IMR-90 (cell line): ENCODE data around the gene AOPEP. TPM values are rescaled to one million over a fixed set of nuclear protein-coding genes. Genes with fewer than 3 reads are reported as not detected.

Experiments used
- ATAC-seq: fragments of 200-7000 bp; cut with Tn5 transposase; 2 replicates; pipeline ENCODE4 v1.9.1; 2020; ENCODE audit warnings: low read depth, mild to moderate bottlenecking, moderate library complexity
- BruUV-seq: library from RNA; stranded (reverse); fragments of 400-500 nt; replicated peaks from 2 replicates; lab custom pipeline; 2021; lab: Mats Ljungman, UMichigan
- CTCF ChIA-PET: fragments of 300-600 bp; formaldehyde crosslinking; extraction: SDS; loops from one replicate; lab custom pipeline; 2021; ENCODE audit warnings: antibody characterized with exemption; lab: Yijun Ruan, JAX
- POLR2A ChIA-PET: fragments of 300-600 bp; sonication (Branson Sonifier 250); formaldehyde crosslinking; loops from one replicate; lab custom pipeline; 2022; ENCODE audit warnings: antibody characterized with exemption; ENCODE audit not compliant: unreplicated experiment; lab: Charles Lee
- DNase-seq: peaks from one replicate; pipeline ENCODE4 v3.0.0; 2013
- H2AFZ ChIP-seq: replicated peaks from 2 replicates; pipeline ENCODE3; 2013; ENCODE audit warnings: low read length, mild to moderate bottlenecking; ENCODE audit not compliant: poor library complexity
- H2AK5ac ChIP-seq: 2 replicates; pipeline ENCODE4 v1.6.1; 2013; ENCODE audit warnings: low read depth, low read length, inconsistent platforms
- H2AK9ac ChIP-seq: replicated peaks from 2 replicates; pipeline ENCODE3; 2013; ENCODE audit warnings: mild to moderate bottlenecking, low read depth, low read length, moderate library complexity; ENCODE audit not compliant: poor library complexity
- H2BK120ac ChIP-seq: 2 replicates; pipeline ENCODE4 v1.6.1; 2013; ENCODE audit warnings: low read depth, low read length, inconsistent platforms
- H2BK15ac ChIP-seq: 3 replicates; pipeline ENCODE4 v1.6.1; 2013; ENCODE audit warnings: low read depth, low read length, inconsistent platforms
- H2BK20ac ChIP-seq: 2 replicates; pipeline ENCODE4 v1.6.1; 2013; ENCODE audit warnings: low read depth, mild to moderate bottlenecking, inconsistent platforms, low read length, moderate library complexity
- H2BK5ac ChIP-seq: 2 replicates; pipeline ENCODE4 v1.6.1; 2013; ENCODE audit warnings: mild to moderate bottlenecking, low read depth, low read length, inconsistent platforms; ENCODE audit not compliant: poor library complexity, severe bottlenecking
- H3K14ac ChIP-seq: replicated peaks from 2 replicates; pipeline ENCODE4 v1.6.1; 2013; ENCODE audit warnings: low read depth, low read length, inconsistent platforms
- H3K18ac ChIP-seq: 2 replicates; pipeline ENCODE4 v1.6.1; 2013; ENCODE audit warnings: low read depth, low read length, control low read depth
- H3K23ac ChIP-seq: 2 replicates; pipeline ENCODE4 v1.6.1; 2013; ENCODE audit warnings: low read depth, low read length, inconsistent platforms
- H3K27ac ChIP-seq: 2 replicates; pipeline ENCODE4 v1.5.1; 2013; ENCODE audit warnings: mild to moderate bottlenecking, control low read depth, low read length; ENCODE audit not compliant: insufficient read depth
- H3K27me3 ChIP-seq: 2 replicates; pipeline ENCODE4 v1.6.1; 2013; ENCODE audit warnings: low read length; ENCODE audit not compliant: control insufficient read depth, insufficient read depth
- H3K36me3 ChIP-seq: 2 replicates; pipeline ENCODE4 v1.6.1; 2013; ENCODE audit warnings: low read length, mixed read lengths; ENCODE audit not compliant: control insufficient read depth, insufficient read depth
- H3K4ac ChIP-seq: 2 replicates; pipeline ENCODE4 v1.6.1; 2013; ENCODE audit warnings: low read depth, low read length, inconsistent platforms
- H3K4me1 ChIP-seq: 2 replicates; pipeline ENCODE4 v1.6.1; 2013; ENCODE audit warnings: low read length, mixed read lengths; ENCODE audit not compliant: control insufficient read depth, insufficient read depth
- H3K4me2 ChIP-seq: 2 replicates; pipeline ENCODE4 v1.6.1; 2013; ENCODE audit warnings: low read depth, mild to moderate bottlenecking, control low read depth, low read length, moderate library complexity
- H3K4me3 ChIP-seq: 2 replicates; pipeline ENCODE4 v1.5.1; 2013; ENCODE audit warnings: low read depth, mild to moderate bottlenecking, control low read depth, low read length, moderate library complexity; ENCODE audit not compliant: insufficient read depth
- H3K56ac ChIP-seq: 2 replicates; pipeline ENCODE4 v1.6.1; 2013; ENCODE audit warnings: low read length, inconsistent platforms; ENCODE audit not compliant: insufficient read depth; ENCODE audit errors: extremely low read depth
- H3K79me1 ChIP-seq, 2 experiments: 2 replicates each; pipeline ENCODE4 v1.6.1; 2013; ENCODE audit warnings: low read length in 2 of 2, inconsistent platforms in 1 of 2, low read depth in 1 of 2
- H3K9ac ChIP-seq: 2 replicates; pipeline ENCODE4 v1.6.1; 2013; ENCODE audit warnings: low read depth, low read length, control low read depth
- H3K9me1 ChIP-seq: 2 replicates; pipeline ENCODE4 v1.6.1; 2013; ENCODE audit warnings: low read length, inconsistent platforms; ENCODE audit not compliant: insufficient read depth
- H3K9me3 ChIP-seq: 2 replicates; pipeline ENCODE4 v1.6.1; 2013; ENCODE audit warnings: low read length; ENCODE audit not compliant: control insufficient read depth, insufficient read depth
- H4K20me1 ChIP-seq: 2 replicates; pipeline ENCODE4 v1.6.1; 2013; ENCODE audit warnings: low read length, inconsistent platforms; ENCODE audit not compliant: insufficient read depth
- H4K5ac ChIP-seq: 2 replicates; pipeline ENCODE4 v1.6.1; 2013; ENCODE audit warnings: mild to moderate bottlenecking, low read depth, low read length, control low read depth
- H4K8ac ChIP-seq, 2 experiments: 2 replicates each; pipeline ENCODE4 v1.6.1; 2013; ENCODE audit warnings: low read depth in 2 of 2, low read length in 2 of 2, control low read depth in 1 of 2, inconsistent platforms in 1 of 2
- H4K91ac ChIP-seq: 2 replicates; pipeline ENCODE4 v1.6.1; 2013; ENCODE audit warnings: low read depth, low read length, inconsistent platforms; ENCODE audit not compliant: insufficient read depth
- BHLHE40 ChIP-seq: fragments of 150-350 bp; IDR thresholded peaks from 2 replicates; pipeline ENCODE4 v1.6.1; 2016; ENCODE audit warnings: mild to moderate bottlenecking, low read depth, low read length
- CEBPB ChIP-seq: IDR thresholded peaks from 2 replicates; pipeline ENCODE4 v1.6.1; 2012; ENCODE audit warnings: low read depth, low read length, improper control_type of control experiment
- CHD1 ChIP-seq: IDR thresholded peaks from 2 replicates; pipeline ENCODE4 v1.6.1; 2012; ENCODE audit warnings: low read depth, low read length, improper control_type of control experiment
- CTCF ChIP-seq: conservative IDR thresholded peaks from 2 replicates; pipeline ENCODE4 v1.5.1; 2012; ENCODE audit warnings: mild to moderate bottlenecking, low read depth, low read length, improper control_type of control experiment
- MAZ ChIP-seq: IDR thresholded peaks from 2 replicates; pipeline ENCODE4 v1.6.1; 2012; ENCODE audit warnings: low read depth, mild to moderate bottlenecking, low read length, improper control_type of control experiment, moderate library complexity, borderline replicate concordance
- MXI1 ChIP-seq: IDR thresholded peaks from 2 replicates; pipeline ENCODE4 v1.6.1; 2012; ENCODE audit warnings: low read depth, mild to moderate bottlenecking, low read length, moderate library complexity, borderline replicate concordance
- NFE2L2 ChIP-seq: fragments of 150-350 bp; IDR thresholded peaks from 2 replicates; pipeline ENCODE4 v1.6.1; 2016; ENCODE audit warnings: low read depth, mild to moderate bottlenecking, low read length
- POLR2A ChIP-seq: IDR thresholded peaks from 2 replicates; pipeline ENCODE4 v1.6.1; 2012; ENCODE audit warnings: mild to moderate bottlenecking, low read depth, low read length
- RCOR1 ChIP-seq: IDR thresholded peaks from 2 replicates; pipeline ENCODE4 v1.6.1; 2012; ENCODE audit warnings: mild to moderate bottlenecking, low read length, improper control_type of control experiment; ENCODE audit not compliant: insufficient replicate concordance
- RFX5 ChIP-seq: IDR thresholded peaks from 2 replicates; pipeline ENCODE4 v1.8.0; 2012; ENCODE audit warnings: low read depth, mild to moderate bottlenecking, low read length, moderate library complexity
- SMC3 ChIP-seq: fragments of 150-350 bp; IDR thresholded peaks from 2 replicates; pipeline ENCODE4 v1.6.1; 2016; ENCODE audit warnings: low read depth, mild to moderate bottlenecking, antibody characterized with exemption, low read length, moderate library complexity
- WGBS, 2 experiments: methylation state at CpG; one replicate each; pipeline versions ENCODE4 v1.1.5 to v1.1.7; 2013; ENCODE audit warnings: missing lambda C conversion rate in 2 of 2; ENCODE audit not compliant: insufficient read length in 1 of 2; ENCODE audit errors: extremely low coverage in 2 of 2; 5-methylcytosine and 5-hydroxymethylcytosine counted together
- dilution Hi-C: fragments of 300-500 bp; cut with HindIII; formaldehyde crosslinking; loops from one replicate; pipeline ENCODE4 v1.14.3; 2018; ENCODE audit warnings: low sequenced_read_pairs; ENCODE audit not compliant: unreplicated experiment
- in situ Hi-C: fragments of 300-500 bp; cut with MboI; formaldehyde crosslinking; loops from 3 replicates; pipeline ENCODE4 v1.14.3; 2019; ENCODE audit warnings: low sequenced_read_pairs, inconsistent platforms, mixed read lengths
- intact Hi-C: fragments of 100-400 bp; cut with micrococcal nuclease; formaldehyde crosslinking; loops from 2 replicates; pipeline ENCODE4 v1.10.0; 2022
- polyA plus RNA-seq, 3 experiments: library from polyadenylated mRNA; depleted of rRNA; stranded (reverse); fragments of >200 nt; gene quantifications; 2 replicates each; pipeline ENCODE4 v1.2.3, GENCODE V29; 2012; ENCODE audit warnings: low replicate concordance in 1 of 3
- total RNA-seq: library from RNA; depleted of rRNA; stranded (reverse); fragments of >200 nt; gene quantifications from 2 replicates; pipeline ENCODE4 v1.2.3, GENCODE V29; 2012
- TF ChIP-seq, protein P1 (sequence below): fragments of 150-350 bp; IDR thresholded peaks from 2 replicates; pipeline ENCODE4 v1.6.1; 2017; ENCODE audit warnings: mild to moderate bottlenecking, antibody characterized with exemption, low read length, low read depth
- TF ChIP-seq, protein P2 (sequence below): fragments of 150-350 bp; IDR thresholded peaks from 2 replicates; pipeline ENCODE4 v1.6.1; 2016; ENCODE audit warnings: low read depth, mild to moderate bottlenecking, low read length, moderate library complexity, borderline replicate concordance

Gene AOPEP
- total and polyA plus RNA-seq, 2 of the 4 experiments (the other 2 are of a cell fraction) = 34.9 to 38.7 TPM

DNA sequence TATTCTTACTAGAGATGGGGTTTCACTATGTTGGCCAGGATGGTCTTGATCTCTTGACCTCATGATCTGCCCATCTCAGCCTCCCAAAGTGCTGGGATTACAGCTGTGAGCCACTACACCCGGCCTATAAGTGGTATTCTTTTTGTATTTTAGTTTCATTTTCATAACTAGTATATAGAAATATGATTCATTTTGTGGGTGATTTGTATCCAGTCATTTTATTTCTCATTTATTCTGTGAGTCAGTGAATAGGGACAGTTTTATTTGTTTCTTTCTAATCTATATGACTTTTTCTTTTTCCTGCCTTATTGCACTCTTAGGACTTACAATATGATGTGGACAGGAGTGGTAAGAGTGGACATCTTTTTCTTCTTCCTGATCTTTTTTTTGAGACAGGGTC lies 112.9 kb downstream of the AOPEP start:
- ChIA-PET POLR2A (interaction anchor here (0.6 kb wide), 1 partner anchor 177 kb away, joined by 3 read pairs; no protein-coding TSS in a partner anchor), CTCF (no interaction called here)
- H3K36me3 ChIP-seq = no peaks in the 10 kb centered on the region
- intact Hi-C loops (no loop called here), dilution Hi-C loops (no loop called here), in situ Hi-C loops (no loop called here)
- no CpG with 5 or more reads among the region's 1 CpG for WGBS, 2 experiments
- H3K9me3 ChIP-seq = no peaks in the 10 kb centered on the region; the same call in 1 of the 2 replicates
- H3K27ac ChIP-seq = no peak overlapping the region
- H4K5ac ChIP-seq = no peak overlapping the region
- no peak overlapping the region for H2AFZ ChIP-seq
- H2BK15ac ChIP-seq = no peak overlapping the region
- H2AK5ac ChIP-seq = no peak overlapping the region
- no peak overlapping the region for H3K9ac ChIP-seq
- BruUV-seq = no TSS peak
- H2AK9ac ChIP-seq = no peak overlapping the region
- H4K8ac ChIP-seq = no peak overlapping the region
- no peak for ATAC-seq
- H3K79me1 ChIP-seq = 0 out of 4 replicates have a peak, but pooled peaks cover 4 to 6% of the 10 kb centered on the region in 2 experiments
- no peak overlapping the region for H3K23ac ChIP-seq
- H3K4me1 ChIP-seq = no peaks in the 10 kb centered on the region; the same call in 1 of the 2 replicates
- no peak overlapping the region for H3K18ac ChIP-seq
- no peak for DNase-seq
- H2BK120ac ChIP-seq = no peak overlapping the region
- no peaks in the 10 kb centered on the region for H3K27me3 ChIP-seq
- H3K56ac ChIP-seq = no peak overlapping the region
- 0 out of 2 replicates have a peak, but pooled peaks cover 4% of the 10 kb centered on the region for H3K9me1 ChIP-seq
- H4K20me1 ChIP-seq = no peaks in the 10 kb centered on the region
- no peak overlapping the region for H2BK5ac ChIP-seq
- TF ChIP-seq CHD1 (no peak), POLR2A (no peak), BHLHE40 (no peak), NFE2L2 (no peak), CTCF (no peak), MAZ (no peak), RCOR1 (no peak), RFX5 (no peak), MXI1 (no peak), SMC3 (no peak), CEBPB (no peak)
- TF ChIP-seq, protein P1, sequence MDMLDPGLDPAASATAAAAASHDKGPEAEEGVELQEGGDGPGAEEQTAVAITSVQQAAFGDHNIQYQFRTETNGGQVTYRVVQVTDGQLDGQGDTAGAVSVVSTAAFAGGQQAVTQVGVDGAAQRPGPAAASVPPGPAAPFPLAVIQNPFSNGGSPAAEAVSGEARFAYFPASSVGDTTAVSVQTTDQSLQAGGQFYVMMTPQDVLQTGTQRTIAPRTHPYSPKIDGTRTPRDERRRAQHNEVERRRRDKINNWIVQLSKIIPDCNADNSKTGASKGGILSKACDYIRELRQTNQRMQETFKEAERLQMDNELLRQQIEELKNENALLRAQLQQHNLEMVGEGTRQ = no peak
- TF ChIP-seq, protein P2, sequence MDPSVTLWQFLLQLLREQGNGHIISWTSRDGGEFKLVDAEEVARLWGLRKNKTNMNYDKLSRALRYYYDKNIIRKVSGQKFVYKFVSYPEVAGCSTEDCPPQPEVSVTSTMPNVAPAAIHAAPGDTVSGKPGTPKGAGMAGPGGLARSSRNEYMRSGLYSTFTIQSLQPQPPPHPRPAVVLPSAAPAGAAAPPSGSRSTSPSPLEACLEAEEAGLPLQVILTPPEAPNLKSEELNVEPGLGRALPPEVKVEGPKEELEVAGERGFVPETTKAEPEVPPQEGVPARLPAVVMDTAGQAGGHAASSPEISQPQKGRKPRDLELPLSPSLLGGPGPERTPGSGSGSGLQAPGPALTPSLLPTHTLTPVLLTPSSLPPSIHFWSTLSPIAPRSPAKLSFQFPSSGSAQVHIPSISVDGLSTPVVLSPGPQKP = no peak
- H3K14ac ChIP-seq = no peak overlapping the region
- no peak overlapping the region for H2BK20ac ChIP-seq
- H4K91ac ChIP-seq = no peak overlapping the region
- no peak overlapping the region for H3K4ac ChIP-seq
- no peak overlapping the region for H3K4me2 ChIP-seq
- H3K4me3 ChIP-seq = no peak overlapping the region
